Ishikawa (cell line): ENCODE data around the gene TMCC1.

Experiments used
- CEBPB ChIP-seq: IDR thresholded peaks from 2 replicates; pipeline ENCODE4 v1.6.1; 2012
- CREB1 ChIP-seq: IDR thresholded peaks from 2 replicates; pipeline ENCODE4 v1.6.1; 2012; ENCODE audit warnings: low read depth
- EGR1 ChIP-seq: IDR thresholded peaks from 2 replicates; pipeline ENCODE4 v1.6.1; 2012
- EP300 ChIP-seq: IDR thresholded peaks from 2 replicates; pipeline ENCODE4 v1.6.1; 2012; ENCODE audit warnings: borderline replicate concordance
- FOXM1 ChIP-seq: IDR thresholded peaks from 2 replicates; pipeline ENCODE4 v1.6.1; 2012; ENCODE audit warnings: low read depth, borderline replicate concordance
- MAX ChIP-seq: IDR thresholded peaks from 2 replicates; pipeline ENCODE4 v1.6.1; 2012
- NFIC ChIP-seq: IDR thresholded peaks from 2 replicates; pipeline ENCODE4 v1.6.1; 2012
- RAD21 ChIP-seq: IDR thresholded peaks from 2 replicates; pipeline ENCODE4 v1.6.1; 2012; ENCODE audit warnings: low read depth
- REST ChIP-seq: IDR thresholded peaks from 2 replicates; pipeline ENCODE4 v1.6.1; 2012; ENCODE audit warnings: low read depth, mild to moderate bottlenecking
- TAF1 ChIP-seq: IDR thresholded peaks from 2 replicates; pipeline ENCODE4 v1.6.1; 2012; ENCODE audit warnings: low read depth, mild to moderate bottlenecking
- TCF12 ChIP-seq: IDR thresholded peaks from 2 replicates; pipeline ENCODE4 v1.6.1; 2012; ENCODE audit warnings: low read depth
- TEAD4 ChIP-seq: IDR thresholded peaks from 2 replicates; pipeline ENCODE4 v1.6.1; 2012
- USF1 ChIP-seq: IDR thresholded peaks from 2 replicates; pipeline ENCODE4 v1.6.1; 2012
- YY1 ChIP-seq: IDR thresholded peaks from 2 replicates; pipeline ENCODE4 v1.6.1; 2012; ENCODE audit warnings: low read depth
- ZBTB7A ChIP-seq: IDR thresholded peaks from 2 replicates; pipeline ENCODE4 v1.6.1; 2012; ENCODE audit warnings: low read depth

The TMCC1 gene

GRCh38 chr3:129655291-129655700 is 238.2 kb downstream of the TMCC1 start:
- TF ChIP-seq ZBTB7A (no peak), RAD21 (no peak), TEAD4 (no peak), CREB1 (no peak), EP300 (no peak), MAX (no peak), NFIC (no peak), EGR1 (no peak), USF1 (no peak), TAF1 (no peak), YY1 (no peak), FOXM1 (no peak)

GRCh38 chr3:129654131-129654530 is 239.4 kb downstream of the TMCC1 start:
- TF ChIP-seq RAD21: no peak
- TF ChIP-seq EGR1: no peak
- TF ChIP-seq USF1: no peak
- TF ChIP-seq CREB1: no peak

- TF ChIP-seq MAX: no peak
- no peak for TF ChIP-seq NFIC
- TF ChIP-seq CEBPB: no peak
- TF ChIP-seq TCF12: no peak
- TF ChIP-seq REST: no peak
- TF ChIP-seq EP300: no peak
- TF ChIP-seq CREB1: no peak
- TF ChIP-seq TEAD4: no peak
- no peak for TF ChIP-seq RAD21
- no peak for TF ChIP-seq FOXM1
- TF ChIP-seq EGR1: no peak
- no peak for TF ChIP-seq USF1
- no peak for TF ChIP-seq TAF1
- no peak for TF ChIP-seq YY1
- no peak for TF ChIP-seq ZBTB7A
These were observed 240.5 kb downstream of the TMCC1 start for GRCh38 chr3:129653019-129653418.

- no peak for TF ChIP-seq EGR1
- TF ChIP-seq ZBTB7A: no peak
- TF ChIP-seq YY1: peak; percentile 70
- no peak for TF ChIP-seq CREB1
- peak; percentile 67; the same call in 1 of the 2 replicates for TF ChIP-seq EP300
- peak; percentile 59 for TF ChIP-seq CEBPB
- no peak for TF ChIP-seq TAF1
- TF ChIP-seq RAD21: peak; percentile 25; the same call in 1 of the 2 replicates
- peak; percentile 73; the same call in 1 of the 2 replicates for TF ChIP-seq TCF12
- TF ChIP-seq NFIC: peak; percentile 83
- peak; percentile 38; the same call in 1 of the 2 replicates for TF ChIP-seq MAX
- peak; percentile 86 for TF ChIP-seq TEAD4
- no peak for TF ChIP-seq USF1
These were observed 241.9 kb downstream of the TMCC1 start for GRCh38 chr3:129651435-129652202.

- TF ChIP-seq REST (no peak), EGR1 (peak; percentile 69), RAD21 (peak; percentile 86), TCF12 (no peak), CEBPB (0 out of 2 replicates have a peak, but pooled peaks have one; percentile 9), EP300 (no peak), USF1 (no peak)
These were observed 243.1 kb downstream of the TMCC1 start for GRCh38 chr3:129650256-129650872.
